Measurements from ENCODE around the gene CCDC60.

CCDC60 gene

GRCh38 chr12:119391673-119392072 is 57.1 kb downstream of the CCDC60 start:
- peak; percentile 29 for DNase-seq

- DNase-seq = peak; percentile 82
Measured at GRCh38 chr12:119393677-119394076, 59.1 kb downstream of the CCDC60 start.

- no peak for DNase-seq
Measured at GRCh38 chr12:119397540-119397939, 63.0 kb downstream of the CCDC60 start.

- DNase-seq = no peak
Measured at GRCh38 chr12:119398190-119398589, 63.7 kb downstream of the CCDC60 start.

- DNase-seq = peak; percentile 35
Measured at GRCh38 chr12:119399301-119399700, 64.8 kb downstream of the CCDC60 start.

- peak; percentile 73 for DNase-seq
Measured at GRCh38 chr12:119406308-119406707, 71.8 kb downstream of the CCDC60 start.

GRCh38 chr12:119406811-119407210 is 72.3 kb downstream of the CCDC60 start:
- no peak for DNase-seq

GRCh38 chr12:119409043-119409442 is 74.5 kb downstream of the CCDC60 start:
- DNase-seq = no peak

- DNase-seq = no peak
Measured at GRCh38 chr12:119410396-119410795, 75.9 kb downstream of the CCDC60 start.

- DNase-seq = no peak
Measured at GRCh38 chr12:119412306-119412705, 77.8 kb downstream of the CCDC60 start.

- peak; percentile 84 for DNase-seq
Measured at GRCh38 chr12:119412811-119413794, 78.6 kb downstream of the CCDC60 start.

- no peak for DNase-seq
Measured at GRCh38 chr12:119415714-119416113, 81.2 kb downstream of the CCDC60 start.

- DNase-seq = peak; percentile 16
Measured at GRCh38 chr12:119417440-119417839, 82.9 kb downstream of the CCDC60 start.

- no peak for DNase-seq
Measured at GRCh38 chr12:119419381-119419780, 84.9 kb downstream of the CCDC60 start.

- DNase-seq = no peak
Measured at GRCh38 chr12:119423285-119423684, 88.8 kb downstream of the CCDC60 start.

- DNase-seq = no peak
Measured at GRCh38 chr12:119425623-119426022, 91.1 kb downstream of the CCDC60 start.

GRCh38 chr12:119431151-119431550 is 96.6 kb downstream of the CCDC60 start:
- no peak for DNase-seq

- DNase-seq = no peak
Measured at GRCh38 chr12:119432949-119433348, 98.4 kb downstream of the CCDC60 start.

GRCh38 chr12:119440803-119441360 is 106.4 kb downstream of the CCDC60 start:
- DNase-seq = no peak

GRCh38 chr12:119444462-119445044 is 110.0 kb downstream of the CCDC60 start:
- DNase-seq = no peak

- no peak for DNase-seq
Measured at GRCh38 chr12:119446459-119446858, 111.9 kb downstream of the CCDC60 start.

GRCh38 chr12:119447126-119447525 is 112.6 kb downstream of the CCDC60 start:
- DNase-seq = no peak

- no peak for DNase-seq
Measured at GRCh38 chr12:119447618-119448017, 113.1 kb downstream of the CCDC60 start.

GRCh38 chr12:119448611-119449131 is 114.1 kb downstream of the CCDC60 start:
- DNase-seq = peak; percentile 11
